ENCODE measurements around the gene BRPF3. TPM values are rescaled to one million over a fixed set of nuclear protein-coding genes. Genes with fewer than 3 reads are reported as not detected.
A peak's percentile ranks its signal among the peaks of the same experiment; 100 is the strongest.

Gene BRPF3
- total RNA-seq, 4 donors from 2014 or later, result 49.6 to 71.0 (median 65.0) TPM

GRCh38 chr6:36200998-36201596 lies 4.6 kb downstream of the BRPF3 start:
- peaks cover 0 to 54% (median 0%) of the 10 kb centered on the region in 3 donors for H3K36me3 ChIP-seq
- H3K27me3 ChIP-seq, result no peaks in the 10 kb centered on the region
- no peak overlapping the region for H3K4me3 ChIP-seq
- H3K27ac ChIP-seq, result no peak overlapping the region
- peaks cover 0 to 38% (median 14%) of the 10 kb centered on the region in 4 donors for H3K4me1 ChIP-seq
- TF ChIP-seq POLR2A (IDR thresholded peaks at IDR 0.05) (no peak), CTCF (IDR thresholded peaks at IDR 0.05) (no peak)
- no peaks in the 10 kb centered on the region for H3K9me3 ChIP-seq
- no peak for DNase-seq

GRCh38 chr6:36201612-36202011 lies 5.1 kb downstream of the BRPF3 start:
- Histone ChIP-seq H3K27ac (no peak overlapping the region), H3K4me1 (peaks cover 0 to 39% (median 14%) of the 10 kb centered on the region in 4 donors), H3K9me3 (no peaks in the 10 kb centered on the region), H3K36me3 (peaks cover 0 to 60% (median 0%) of the 10 kb centered on the region in 3 donors), H3K4me3 (no peak overlapping the region), H3K27me3 (no peaks in the 10 kb centered on the region)
- DNase-seq, result no peak
- no peak for TF ChIP-seq POLR2A (IDR thresholded peaks at IDR 0.05)
- no peak for TF ChIP-seq CTCF (IDR thresholded peaks at IDR 0.05)

- no peaks in the 10 kb centered on the region for H3K9me3 ChIP-seq
- H3K4me1 ChIP-seq, result peaks cover 0 to 43% (median 14%) of the 10 kb centered on the region in 4 donors
- H3K4me3 ChIP-seq, result no peak overlapping the region
- no peak for TF ChIP-seq CTCF (IDR thresholded peaks at IDR 0.05)
- TF ChIP-seq POLR2A (IDR thresholded peaks at IDR 0.05), result no peak
- H3K36me3 ChIP-seq, result peaks cover 0 to 64% (median 0%) of the 10 kb centered on the region in 3 donors
- H3K27me3 ChIP-seq, result no peaks in the 10 kb centered on the region
- H3K27ac ChIP-seq, result no peak overlapping the region
- no peak for DNase-seq
These were observed 5.6 kb downstream of the BRPF3 start for GRCh38 chr6:36202101-36202500.

DNA sequence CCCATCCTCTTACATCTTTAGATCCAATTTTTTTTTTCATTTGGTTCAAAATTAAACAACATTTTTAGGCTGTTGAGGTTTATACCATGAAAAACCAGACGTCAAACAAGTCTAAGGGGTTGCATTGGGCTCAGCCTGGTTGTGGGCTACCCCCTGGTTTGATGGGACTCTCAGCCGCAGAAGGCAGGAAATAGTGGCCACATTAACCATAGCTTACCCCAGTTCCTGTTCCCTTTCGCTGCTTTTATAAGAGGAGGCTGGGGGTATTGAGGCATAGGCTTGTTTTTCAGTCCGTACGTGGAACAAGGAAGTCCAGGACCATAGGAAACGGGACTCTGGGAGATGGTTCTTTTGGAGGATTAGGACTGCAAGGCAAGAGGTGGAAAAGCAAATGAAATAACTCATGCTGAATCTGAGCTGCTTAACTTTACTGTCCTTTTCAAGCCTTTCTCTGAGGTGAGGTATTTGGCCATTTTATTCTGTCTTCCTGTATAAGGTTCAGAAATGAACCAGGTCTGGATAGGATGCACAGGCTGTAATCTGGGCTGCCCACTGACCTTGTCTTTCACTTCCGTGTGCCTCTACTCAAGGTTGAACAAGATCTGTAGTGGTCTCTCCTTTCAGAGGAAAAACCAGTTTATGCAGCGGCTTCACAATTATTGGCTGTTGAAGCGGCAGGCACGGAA lies 7.7 kb downstream of the BRPF3 start:
- Histone ChIP-seq H3K9me3 (no peaks in the 10 kb centered on the region), H3K4me1 (peaks cover 0 to 33% (median 9%) of the 10 kb centered on the region in 4 donors), H3K4me3 (no peak overlapping the region), H3K27ac (no peak overlapping the region), H3K27me3 (no peaks in the 10 kb centered on the region), H3K36me3 (peaks cover 0 to 86% (median 0%) of the 10 kb centered on the region in 3 donors)
- DNase-seq, result peak in 2 of 3 donors; percentile 49 to 72
- TF ChIP-seq POLR2A (IDR thresholded peaks at IDR 0.05) (no peak), CTCF (IDR thresholded peaks at IDR 0.05) (no peak)

DNA sequence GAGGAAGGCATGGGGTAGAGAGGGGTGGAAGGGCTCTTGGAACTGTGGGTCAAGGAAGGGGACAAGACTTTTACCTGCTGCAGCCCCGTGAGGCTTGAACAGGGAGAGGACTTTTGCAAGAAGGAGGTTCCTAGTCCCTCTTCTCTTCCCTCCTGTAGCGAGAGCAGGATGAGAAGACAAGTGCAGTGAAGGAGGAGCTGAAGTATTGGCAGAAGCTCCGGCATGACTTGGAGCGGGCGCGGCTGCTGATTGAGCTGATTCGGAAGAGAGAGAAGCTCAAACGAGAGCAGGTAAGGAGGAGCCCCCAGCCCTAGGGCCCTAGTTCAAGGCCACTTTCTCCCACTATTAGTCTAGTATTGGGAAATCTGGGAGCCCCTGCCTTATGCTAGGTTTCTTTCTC lies 10.6 kb downstream of the BRPF3 start:
- Histone ChIP-seq H3K4me1 (peaks cover 0 to 32% (median 9%) of the 10 kb centered on the region in 4 donors), H3K27ac (no peak overlapping the region), H3K9me3 (no peaks in the 10 kb centered on the region), H3K36me3 (peaks cover 0 to 92% (median 0%) of the 10 kb centered on the region in 3 donors), H3K27me3 (no peaks in the 10 kb centered on the region), H3K4me3 (no peak overlapping the region)
- TF ChIP-seq POLR2A (IDR thresholded peaks at IDR 0.05) (no peak), CTCF (IDR thresholded peaks at IDR 0.05) (no peak)
- DNase-seq, result no peak

Data from Peyer's patch (tissue), 4 donors.